OCI-LY3 (cell line): Measurements from ENCODE around the gene KAZN.

Experiments
- H2AFZ ChIP-seq: fragments of 200-600, 300-600 bp; shearing (Covaris generic); 2 replicates; pipeline ENCODE4 v1.6.0; 2014; ENCODE audit warnings: antibody characterized with exemption, low read depth, low read length
- H3K27ac ChIP-seq: fragments of 200-600, 300-600 bp; sonication (generic); 2 replicates; pipeline ENCODE4 v1.5.1; 2014; ENCODE audit warnings: mild to moderate bottlenecking, low read length, moderate library complexity, mixed read lengths
- H3K27me3 ChIP-seq: fragments of 200-600, 300-600 bp; sonication (generic); 2 replicates; pipeline ENCODE4 v1.6.1; 2014; ENCODE audit warnings: low read depth, low read length, mixed read lengths
- H3K36me3 ChIP-seq: fragments of 200-600, 300-600 bp; sonication (generic); replicated peaks from 2 replicates; pipeline ENCODE3; 2014; ENCODE audit warnings: low read depth, low read length, mixed read lengths
- H3K4me1 ChIP-seq: fragments of 300-600, 200-600 bp; sonication (generic); 2 replicates; pipeline ENCODE4 v1.6.1; 2014; ENCODE audit warnings: low read length, mixed read lengths
- H3K4me2 ChIP-seq: fragments of 200-600, 300-600 bp; sonication (generic); 2 replicates; pipeline ENCODE4 v1.6.1; 2014; ENCODE audit warnings: low read length, mixed read lengths
- H3K4me3 ChIP-seq: fragments of 300-600, 200-600 bp; sonication (generic); 2 replicates; pipeline ENCODE4 v1.5.1; 2014; ENCODE audit warnings: antibody characterized with exemption, mild to moderate bottlenecking, low read length, moderate library complexity
- H3K79me2 ChIP-seq: fragments of 300-600, 200-600 bp; shearing (Covaris generic); 2 replicates; pipeline ENCODE4 v1.6.1; 2014; ENCODE audit warnings: mild to moderate bottlenecking, low read length, mixed read lengths
- H3K9ac ChIP-seq: fragments of 300-600, 200-600 bp; shearing (Covaris generic); 2 replicates; pipeline ENCODE4 v1.6.0; 2014; ENCODE audit warnings: mild to moderate bottlenecking, low read length, moderate library complexity
- H3K9me3 ChIP-seq: fragments of 200-600, 300-600 bp; shearing (Covaris generic); 2 replicates; pipeline ENCODE4 v1.6.1; 2014; ENCODE audit warnings: low read length, mixed read lengths; ENCODE audit not compliant: insufficient read depth
- H4K20me1 ChIP-seq: fragments of 200-600, 300-600 bp; sonication (generic); 2 replicates; pipeline ENCODE4 v1.6.1; 2016; ENCODE audit warnings: low read length, mixed read lengths; ENCODE audit not compliant: insufficient read depth
- CTCF ChIP-seq: fragments of 200-600, 300-600 bp; sonication (generic); IDR thresholded peaks from 2 replicates; pipeline ENCODE4 v1.5.1; 2014; ENCODE audit warnings: antibody characterized with exemption, low read length, low read depth
- EZH2phosphoT487 ChIP-seq: fragments of 200-600 bp; shearing (Covaris generic); IDR thresholded peaks from 2 replicates; pipeline ENCODE4 v1.6.1; 2018; ENCODE audit warnings: antibody characterized with exemption, mixed run types, low read depth

Gene KAZN

GRCh38 chr1:14694589-14694988, 96.1 kb downstream of the KAZN start:
- Histone ChIP-seq H3K27ac (no peak overlapping the region), H3K4me3 (no peak overlapping the region), H3K9me3 (no peaks in the 10 kb centered on the region), H3K79me2 (no peaks in the 10 kb centered on the region), H2AFZ (no peak overlapping the region), H4K20me1 (no peaks in the 10 kb centered on the region), H3K9ac (no peak overlapping the region), H3K27me3 (no peaks in the 10 kb centered on the region), H3K36me3 (no peaks in the 10 kb centered on the region), H3K4me2 (no peak overlapping the region), H3K4me1 (no peaks in the 10 kb centered on the region)
- no peak for TF ChIP-seq CTCF

- Histone ChIP-seq H3K9ac (no peak overlapping the region), H2AFZ (no peak overlapping the region), H3K27ac (no peak overlapping the region)
Measured at GRCh38 chr1:14696761-14697160, 98.3 kb downstream of the KAZN start.

DNA sequence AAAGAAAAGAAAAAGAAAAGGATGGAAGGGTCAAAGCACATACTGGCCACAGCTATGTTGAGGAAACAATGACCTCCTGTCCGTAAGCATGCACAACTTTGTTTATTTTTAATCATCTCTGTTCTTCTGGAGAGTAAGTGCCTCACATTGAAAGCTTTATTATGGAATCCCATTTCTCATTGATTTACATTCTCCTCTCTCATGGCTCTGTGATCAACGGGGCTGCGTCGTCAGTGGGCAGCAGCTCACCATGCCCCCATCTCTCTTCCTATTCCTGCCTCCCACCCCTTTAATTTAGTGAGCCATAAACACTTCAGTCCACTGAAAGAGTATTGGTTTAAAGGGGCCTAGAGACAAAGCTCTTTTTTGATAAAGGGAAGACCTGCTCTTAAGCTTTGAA, 98.9 kb downstream of the KAZN start:
- Histone ChIP-seq H2AFZ (no peak overlapping the region), H3K9me3 (no peaks in the 10 kb centered on the region), H3K27ac (no peak overlapping the region), H3K4me1 (no peaks in the 10 kb centered on the region), H3K36me3 (no peaks in the 10 kb centered on the region), H3K4me3 (no peak overlapping the region), H3K9ac (no peak overlapping the region), H3K4me2 (no peak overlapping the region), H3K27me3 (no peaks in the 10 kb centered on the region), H3K79me2 (no peaks in the 10 kb centered on the region), H4K20me1 (no peaks in the 10 kb centered on the region)
- no peak for TF ChIP-seq CTCF

More at GRCh38 chr1:14696761-14697160, 98.3 kb downstream of the KAZN start:
- no peaks in the 10 kb centered on the region for H4K20me1 ChIP-seq
- H3K36me3 ChIP-seq, result no peaks in the 10 kb centered on the region
- no peaks in the 10 kb centered on the region for H3K27me3 ChIP-seq
- no peaks in the 10 kb centered on the region for H3K9me3 ChIP-seq
- no peak overlapping the region for H3K4me2 ChIP-seq
- no peaks in the 10 kb centered on the region for H3K79me2 ChIP-seq
- no peak overlapping the region for H3K4me3 ChIP-seq
- H3K4me1 ChIP-seq, result no peaks in the 10 kb centered on the region
- TF ChIP-seq EZH2phosphoT487 (no peak), CTCF (no peak)

GRCh38 chr1:14698314-14698713, 99.8 kb downstream of the KAZN start:
- Histone ChIP-seq H3K9me3 (no peaks in the 10 kb centered on the region), H3K9ac (no peak overlapping the region), H3K36me3 (no peaks in the 10 kb centered on the region), H2AFZ (no peak overlapping the region), H3K4me2 (no peak overlapping the region), H3K27ac (no peak overlapping the region), H3K79me2 (no peaks in the 10 kb centered on the region), H4K20me1 (no peaks in the 10 kb centered on the region), H3K4me1 (no peaks in the 10 kb centered on the region), H3K27me3 (no peaks in the 10 kb centered on the region), H3K4me3 (no peak overlapping the region)
- TF ChIP-seq EZH2phosphoT487 (no peak), CTCF (no peak)
